Measurements from ENCODE around the gene DBNDD1.

DNA sequence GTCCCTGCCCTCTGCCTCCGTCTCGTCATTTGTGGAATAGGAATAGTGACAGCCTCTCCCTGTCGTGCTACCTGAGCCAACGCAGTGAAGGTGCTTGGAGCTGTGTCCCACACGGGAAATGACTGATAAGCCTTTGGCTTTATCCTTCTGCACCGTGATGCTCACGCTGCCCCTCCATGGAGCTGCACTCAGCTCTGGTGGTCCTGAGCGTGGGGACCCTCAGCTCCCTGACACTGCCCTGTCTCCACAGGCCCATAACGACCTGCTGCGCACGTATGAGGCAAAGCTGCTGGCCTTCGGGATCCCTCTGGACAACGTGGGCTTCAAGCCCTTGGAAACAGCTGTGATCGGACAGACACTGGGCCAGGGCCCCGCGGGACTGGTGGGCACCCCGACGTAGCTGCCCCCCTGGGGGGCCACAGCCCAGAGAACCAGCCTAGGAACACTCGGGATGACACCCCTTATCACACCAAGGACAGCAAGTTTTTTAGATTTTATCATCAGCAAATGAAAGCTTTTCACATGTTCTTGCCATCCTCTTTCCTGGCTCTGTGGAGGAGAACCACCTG is 23.8 kb upstream of the DBNDD1 start:
- TF ChIP-seq CTCF (IDR thresholded peaks at IDR 0.05) (no peak), POLR2A (IDR thresholded peaks at IDR 0.05) (no peak)

Measured in thyroid gland (tissue), 4 donors.